Erythroblast (primary cell): ENCODE data around the gene PRM3.

Experiments used
- DNase-seq, 2 experiments: peaks; one replicate each; lab custom pipeline; 2025; lab: John Stamatoyannopoulos, UW
- GATA1 ChIP-seq: IDR thresholded peaks from 2 replicates; pipeline ENCODE4 v1.6.1; 2011; ENCODE audit warnings: low read depth, mild to moderate bottlenecking, control low read depth, low read length, moderate library complexity
- POLR2A ChIP-seq: IDR thresholded peaks from 2 replicates; pipeline ENCODE4 v1.6.1; 2011; ENCODE audit warnings: mild to moderate bottlenecking, low read length

The PRM3 gene

GRCh38 chr16:11264155-11264832, 9.1 kb downstream of the PRM3 start:
- TF ChIP-seq POLR2A (no peak), GATA1 (no peak)
- no peak for DNase-seq

DNA sequence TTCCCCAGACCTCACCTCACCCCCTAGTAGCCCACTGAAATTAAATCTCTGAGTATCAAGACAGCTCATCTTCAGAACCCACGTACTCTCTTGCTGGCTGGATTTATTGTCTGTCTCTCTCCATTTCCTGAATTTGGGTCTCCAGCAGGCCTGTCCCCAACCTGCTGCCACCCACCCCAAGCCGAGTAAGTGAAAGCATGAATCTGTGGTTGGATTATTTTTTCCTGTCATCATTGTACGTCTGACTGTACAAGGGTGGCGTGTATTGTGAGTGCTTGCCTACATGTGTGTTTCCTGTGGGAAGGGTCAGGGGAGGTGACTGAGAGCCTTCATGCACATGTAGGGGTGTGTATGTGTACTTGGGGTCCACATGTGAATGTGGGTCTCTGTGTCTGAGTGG, 9.7 kb downstream of the PRM3 start:
- DNase-seq: no peak
- TF ChIP-seq GATA1: no peak
- TF ChIP-seq POLR2A: no peak

GRCh38 chr16:11262915-11263314, 10.5 kb downstream of the PRM3 start:
- no peak for DNase-seq
- TF ChIP-seq POLR2A (no peak), GATA1 (no peak)

GRCh38 chr16:11260596-11260966, 12.8 kb downstream of the PRM3 start:
- no peak for DNase-seq
- TF ChIP-seq POLR2A: no peak
- no peak for TF ChIP-seq GATA1

DNA sequence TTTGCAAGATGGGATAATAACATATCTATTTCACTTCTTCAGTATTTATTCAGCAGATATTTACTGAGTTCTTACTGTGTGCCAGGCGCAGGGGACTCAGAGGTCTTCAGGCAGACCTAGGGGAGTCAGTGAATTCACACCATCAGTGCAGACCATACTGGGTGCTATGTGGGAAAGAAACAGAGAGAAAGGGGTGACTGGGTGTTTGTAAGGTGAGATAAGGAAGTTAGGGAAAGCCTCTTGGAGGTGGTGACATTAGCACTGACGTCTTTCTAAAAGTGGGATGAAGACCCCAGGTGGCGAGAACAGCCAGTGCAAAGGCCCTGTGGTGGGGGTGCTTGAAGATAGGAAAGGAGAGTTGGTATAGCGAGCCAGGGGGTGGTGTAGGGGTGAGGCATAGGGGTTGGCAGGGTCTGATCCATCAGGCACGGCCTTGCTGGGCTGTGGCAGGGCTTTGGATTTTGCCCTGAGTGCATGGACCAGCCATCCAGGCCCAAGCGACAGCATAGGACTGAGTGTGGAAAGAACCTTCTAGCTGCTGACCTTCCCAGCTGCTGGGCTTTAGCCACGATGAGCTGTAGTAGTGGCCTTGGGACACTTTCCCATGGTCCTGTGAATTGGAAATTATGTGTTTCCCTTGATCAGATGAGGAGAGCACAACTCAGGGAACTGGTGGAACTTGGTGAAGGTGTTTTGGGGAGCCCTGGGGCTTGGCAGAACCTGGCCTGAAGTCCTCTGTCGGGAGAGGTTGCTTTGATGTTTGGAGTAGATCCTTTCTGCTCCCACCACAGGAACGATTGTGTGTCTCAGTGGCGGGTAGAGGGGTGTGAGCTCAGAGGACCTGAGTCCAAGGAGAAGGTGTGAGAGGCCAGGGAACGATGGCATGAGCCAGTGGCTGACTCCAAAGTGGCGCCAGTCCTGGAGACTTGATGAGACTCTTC, 13.5 kb downstream of the PRM3 start:
- TF ChIP-seq POLR2A (no peak), GATA1 (no peak)

DNA sequence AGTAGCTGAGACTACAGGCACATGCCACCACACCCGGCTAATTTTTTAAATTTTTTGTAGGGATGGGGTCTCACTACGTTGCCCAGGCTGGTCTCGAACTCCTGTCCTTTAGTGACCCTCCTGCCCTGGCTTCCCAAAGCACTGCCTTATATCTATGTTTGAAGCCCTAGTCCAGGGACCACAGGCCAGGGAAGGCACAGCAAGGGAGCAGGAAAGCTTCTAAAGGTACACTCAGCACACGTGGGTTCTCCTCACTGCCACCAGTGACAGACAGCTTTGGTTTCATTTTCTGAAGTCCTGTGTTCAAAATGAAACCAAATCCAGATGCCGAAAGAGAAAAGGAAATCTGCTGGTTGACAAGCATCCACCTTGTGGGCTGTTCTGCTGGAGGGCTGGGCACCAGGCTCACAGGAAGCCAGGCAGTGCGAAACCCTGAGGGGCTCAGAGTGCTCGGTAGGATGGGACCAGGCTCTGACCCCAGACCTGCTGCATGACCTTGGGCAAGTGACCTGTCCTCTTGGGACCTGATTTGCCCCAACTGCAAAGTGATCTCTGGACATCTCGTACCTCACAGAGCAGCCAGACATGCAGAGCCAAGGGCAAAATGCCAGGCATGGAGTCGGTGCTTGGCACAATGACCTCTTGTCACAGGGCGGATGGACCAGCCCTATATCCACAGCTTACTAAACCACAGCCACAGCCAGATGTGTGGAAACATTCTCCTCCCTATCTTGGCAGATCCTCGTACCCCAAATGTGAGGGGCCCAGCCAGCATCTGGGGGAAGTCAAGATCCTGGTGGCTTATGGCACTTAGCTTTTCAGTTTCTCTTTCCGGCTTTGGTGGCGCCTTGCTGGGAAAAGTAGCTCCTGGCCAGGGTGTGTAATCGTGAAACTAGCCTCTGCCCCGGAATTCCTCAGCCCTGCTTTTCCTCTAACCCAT, 14.6 kb downstream of the PRM3 start:
- no peak for DNase-seq
- TF ChIP-seq GATA1 (no peak), POLR2A (no peak)

More for the DNA sequence above, 13.5 kb downstream of the PRM3 start:
- DNase-seq: no peak

- peak; percentile 83 to 85 for DNase-seq
- TF ChIP-seq GATA1 (no peak), POLR2A (no peak)
Measured at GRCh38 chr16:11257131-11257938, 16.1 kb downstream of the PRM3 start.

GRCh38 chr16:11256661-11257130, 16.7 kb downstream of the PRM3 start:
- DNase-seq: no peak
- TF ChIP-seq GATA1 (no peak), POLR2A (no peak)

GRCh38 chr16:11255737-11256660, 17.4 kb downstream of the PRM3 start, which contains the start of gene SOCS1:
TSS of gene SOCS1 (minus strand) at chr16:11256204. CDS start at chr16:11255478, 726 bp downstream.
- TF ChIP-seq GATA1: no peak
- peak; percentile 86 for TF ChIP-seq POLR2A
- peak; percentile 89 to 94 for DNase-seq

DNA sequence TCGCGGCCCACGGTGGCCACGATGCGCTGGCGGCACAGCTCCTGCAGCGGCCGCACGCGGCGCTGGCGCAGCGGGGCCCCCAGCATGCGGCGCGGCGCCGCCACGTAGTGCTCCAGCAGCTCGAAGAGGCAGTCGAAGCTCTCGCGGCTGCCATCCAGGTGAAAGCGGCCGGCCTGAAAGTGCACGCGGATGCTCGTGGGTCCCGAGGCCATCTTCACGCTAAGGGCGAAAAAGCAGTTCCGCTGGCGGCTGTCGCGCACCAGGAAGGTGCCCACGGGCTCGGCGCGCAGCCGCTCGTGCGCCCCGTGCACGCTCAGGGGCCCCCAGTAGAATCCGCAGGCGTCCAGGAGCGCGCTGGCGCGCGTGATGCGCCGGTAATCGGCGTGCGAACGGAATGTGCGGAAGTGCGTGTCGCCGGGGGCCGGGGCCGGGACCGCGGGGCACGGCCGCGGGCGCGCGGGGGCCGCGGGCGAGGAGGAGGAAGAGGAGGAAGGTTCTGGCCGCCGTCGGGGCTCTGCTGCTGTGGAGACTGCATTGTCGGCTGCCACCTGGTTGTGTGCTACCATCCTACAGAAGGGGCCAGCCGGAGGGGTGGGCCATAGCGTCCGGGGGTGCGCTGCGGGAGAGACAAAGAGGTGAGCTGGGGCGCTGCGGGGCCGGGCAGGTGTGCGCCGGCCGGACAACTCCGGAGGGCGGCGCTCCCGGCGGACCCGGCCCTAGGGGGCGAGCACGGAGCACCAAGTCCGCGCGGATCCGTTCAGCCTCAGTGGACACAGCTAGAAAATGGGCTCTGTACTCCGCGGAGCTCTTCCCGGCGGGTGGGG, 18.3 kb downstream of the PRM3 start:
- peak; percentile 80 to 81 for DNase-seq
- TF ChIP-seq GATA1 (no peak), POLR2A (no peak)
